ENCODE data around the gene VEPH1.

VEPH1 gene

GRCh38 chr3:157300981-157301663 lies 202.1 kb downstream of the VEPH1 start:
- DNase-seq (ENCODE audit: low spot score): no peak

GRCh38 chr3:157300094-157300493 lies 203.1 kb downstream of the VEPH1 start:
- no peak for DNase-seq (ENCODE audit: low spot score)

- no peak for DNase-seq (ENCODE audit: low spot score)
These were observed 205.8 kb downstream of the VEPH1 start for GRCh38 chr3:157297328-157297915.

GRCh38 chr3:157294953-157295352 lies 208.3 kb downstream of the VEPH1 start:
- no peak for DNase-seq (ENCODE audit: low spot score)

GRCh38 chr3:157294491-157294890 lies 208.7 kb downstream of the VEPH1 start:
- no peak for DNase-seq (ENCODE audit: low spot score)

GRCh38 chr3:157290766-157291165 lies 212.4 kb downstream of the VEPH1 start:
- no peak for DNase-seq (ENCODE audit: low spot score)

GRCh38 chr3:157285966-157286365 lies 217.2 kb downstream of the VEPH1 start:
- no peak for DNase-seq (ENCODE audit: low spot score)

- DNase-seq (ENCODE audit: low spot score): no peak
These were observed 218.1 kb downstream of the VEPH1 start for GRCh38 chr3:157285141-157285540.

- DNase-seq (ENCODE audit: low spot score): no peak
These were observed 218.5 kb downstream of the VEPH1 start for GRCh38 chr3:157284688-157285087.

GRCh38 chr3:157282261-157283191 lies 220.7 kb downstream of the VEPH1 start:
- no peak for DNase-seq (ENCODE audit: low spot score)

GRCh38 chr3:157280786-157281185 lies 222.4 kb downstream of the VEPH1 start:
- no peak for DNase-seq (ENCODE audit: low spot score)

- DNase-seq (ENCODE audit: low spot score): no peak
These were observed 222.9 kb downstream of the VEPH1 start for GRCh38 chr3:157280354-157280753.

GRCh38 chr3:157279237-157279636 lies 224.0 kb downstream of the VEPH1 start:
- DNase-seq (ENCODE audit: low spot score): no peak

GRCh38 chr3:157276801-157277200 lies 226.4 kb downstream of the VEPH1 start:
- DNase-seq (ENCODE audit: low spot score): no peak

- DNase-seq (ENCODE audit: low spot score): no peak
These were observed 227.4 kb downstream of the VEPH1 start for GRCh38 chr3:157275832-157276231.

GRCh38 chr3:157274644-157275137 lies 228.5 kb downstream of the VEPH1 start:
- no peak for DNase-seq (ENCODE audit: low spot score)

- DNase-seq (ENCODE audit: low spot score): no peak
These were observed 231.8 kb downstream of the VEPH1 start for GRCh38 chr3:157271283-157271882.

GRCh38 chr3:157268026-157268425 lies 235.2 kb downstream of the VEPH1 start:
- DNase-seq (ENCODE audit: low spot score): no peak

- DNase-seq (ENCODE audit: low spot score): no peak
These were observed 237.3 kb downstream of the VEPH1 start for GRCh38 chr3:157265931-157266330.

GRCh38 chr3:157263027-157263426 lies 240.2 kb downstream of the VEPH1 start:
- no peak for DNase-seq (ENCODE audit: low spot score)

- DNase-seq (ENCODE audit: low spot score): no peak
These were observed 242.2 kb downstream of the VEPH1 start for GRCh38 chr3:157261000-157261399.

GRCh38 chr3:157259825-157260224 lies 243.4 kb downstream of the VEPH1 start:
- no peak for DNase-seq (ENCODE audit: low spot score)
